H1 (cell line): ENCODE measurements around the gene ABI1. TPM values are rescaled to one million over a fixed set of nuclear protein-coding genes. Genes with fewer than 3 reads are reported as not detected.

ENCODE experiments used
- CTCF ChIA-PET: fragments of 300-600 bp; sonication (Branson Sonifier 250); formaldehyde crosslinking; loops from one replicate; lab custom pipeline; 2021; ENCODE audit not compliant: partially characterized antibody; lab: Charles Lee
- POLR2A ChIA-PET: fragments of 300-600 bp; sonication (Branson Sonifier 250); formaldehyde crosslinking; loops from one replicate; lab custom pipeline; 2021; ENCODE audit warnings: inconsistent platforms; ENCODE audit not compliant: partially characterized antibody; lab: Charles Lee
- DNase-seq, 2 experiments: peaks; one replicate each; pipeline versions ENCODE4 v3.0.0 to v3.0.0-alpha.2; 2010 to 2022; ENCODE audit warnings: low spot score in 2 of 2, low read depth in 1 of 2, mixed read lengths in 1 of 2
- FAIRE-seq: peaks from 2 replicates; lab custom pipeline; 2011; peaks lifted over from hg19 to GRCh38; lab: Jason Lieb, UNC
- H2AFZ ChIP-seq: 2 replicates; pipeline ENCODE4 v1.8.1; 2012; ENCODE audit warnings: low read length, inconsistent platforms
- H2AK5ac ChIP-seq: 2 replicates; pipeline ENCODE4 v1.6.1; 2013; ENCODE audit warnings: low read depth, low read length
- H2BK120ac ChIP-seq: replicated peaks from 2 replicates; pipeline ENCODE3; 2013; ENCODE audit warnings: low read depth, low read length, inconsistent platforms
- H2BK12ac ChIP-seq: 2 replicates; pipeline ENCODE4 v1.6.1; 2013; ENCODE audit warnings: low read depth, low read length
- H2BK15ac ChIP-seq: 2 replicates; pipeline ENCODE4 v1.6.1; 2013; ENCODE audit warnings: low read length
- H2BK20ac ChIP-seq: 2 replicates; pipeline ENCODE4 v1.6.1; 2013; ENCODE audit warnings: low read length
- H2BK5ac ChIP-seq: 2 replicates; pipeline ENCODE4 v1.6.1; 2013; ENCODE audit warnings: low read depth, low read length
- H3K14ac ChIP-seq: 2 replicates; pipeline ENCODE4 v1.6.1; 2013; ENCODE audit warnings: inconsistent platforms; ENCODE audit not compliant: insufficient read length
- H3K18ac ChIP-seq: 2 replicates; pipeline ENCODE4 v1.6.1; 2013; ENCODE audit warnings: low read length; ENCODE audit errors: extremely low read depth
- H3K23ac ChIP-seq: 2 replicates; pipeline ENCODE4 v1.6.1; 2013; ENCODE audit warnings: inconsistent platforms; ENCODE audit not compliant: insufficient read length
- H3K23me2 ChIP-seq: 2 replicates; pipeline ENCODE4 v1.6.1; 2013; ENCODE audit warnings: low read depth, low read length
- H3K27ac ChIP-seq: 2 replicates; pipeline ENCODE4 v1.6.1; 2011; ENCODE audit warnings: low read depth, low read length, inconsistent platforms
- H3K27me3 ChIP-seq, 4 experiments: replicated peaks in 1 of 4; 1 replicate in 1 of 4; 2 replicates in 3 of 4; pipeline versions ENCODE4 v1.6.1 to v1.8.1; 2011 to 2013; ENCODE audit warnings: low read length in 3 of 4, mild to moderate bottlenecking in 3 of 4, inconsistent platforms in 2 of 4, mixed read lengths in 2 of 4, moderate library complexity in 1 of 4; ENCODE audit not compliant: control insufficient read depth in 3 of 4, insufficient read depth in 3 of 4; ENCODE audit errors: extremely low read depth in 1 of 4
- H3K36me3 ChIP-seq, 4 experiments: 2 replicates each; pipeline versions ENCODE4 v1.6.1 to v1.8.1; 2011 to 2013; ENCODE audit warnings: mild to moderate bottlenecking in 4 of 4, low read length in 3 of 4, moderate library complexity in 2 of 4, control low read depth in 1 of 4, inconsistent platforms in 1 of 4; ENCODE audit not compliant: insufficient read depth in 4 of 4, control insufficient read depth in 2 of 4
- H3K4ac ChIP-seq: replicated peaks from 2 replicates; pipeline ENCODE3; 2013; ENCODE audit warnings: low read length, low read depth, mixed read lengths, inconsistent platforms; ENCODE audit not compliant: insufficient read length
- H3K4me1 ChIP-seq, 4 experiments: replicated peaks in 1 of 4; 1 replicate in 1 of 4; 2 replicates in 3 of 4; pipeline versions ENCODE4 v1.6.1 to v1.8.1; 2011 to 2013; ENCODE audit warnings: low read length in 3 of 4, inconsistent platforms in 2 of 4, mixed read lengths in 1 of 4; ENCODE audit not compliant: insufficient read depth in 4 of 4, control insufficient read depth in 3 of 4
- H3K4me2 ChIP-seq, 2 experiments: 2 replicates each; pipeline versions ENCODE4 v1.6.1 to v1.8.1; 2011 to 2013; ENCODE audit warnings: low read depth in 2 of 2, low read length in 2 of 2, control low read depth in 1 of 2, inconsistent platforms in 1 of 2, mild to moderate bottlenecking in 1 of 2; ENCODE audit not compliant: insufficient read depth in 1 of 2
- H3K4me3 ChIP-seq, 4 experiments: fragments of 200-600, 300-600 bp in 1 of 4; sonication (generic), shearing (Covaris generic), sonication (Bioruptor Twin) in 1 of 4; 2 replicates each; pipeline versions ENCODE4 v1.5.1 to v1.8.1; 2011 to 2016; ENCODE audit warnings: low read length in 4 of 4, low read depth in 3 of 4, control low read depth in 2 of 4, inconsistent platforms in 2 of 4, mild to moderate bottlenecking in 2 of 4, mixed read lengths in 1 of 4, moderate library complexity in 1 of 4; ENCODE audit not compliant: insufficient read depth in 2 of 4; ENCODE audit errors: extremely low read depth in 1 of 4
- H3K56ac ChIP-seq: replicated peaks from 2 replicates; pipeline ENCODE3; 2013; ENCODE audit warnings: low read depth, mild to moderate bottlenecking, mixed read lengths, low read length, inconsistent platforms; ENCODE audit not compliant: insufficient read length
- H3K79me1 ChIP-seq: 2 replicates; pipeline ENCODE4 v1.6.1; 2013; ENCODE audit warnings: low read depth, low read length, control low read depth
- H3K79me2 ChIP-seq, 2 experiments: 2 replicates each; pipeline versions ENCODE4 v1.6.1 to v1.8.1; 2012 to 2013; ENCODE audit warnings: low read length in 2 of 2, mild to moderate bottlenecking in 2 of 2, inconsistent platforms in 1 of 2; ENCODE audit not compliant: insufficient read depth in 2 of 2, control insufficient read depth in 1 of 2
- H3K9ac ChIP-seq, 4 experiments: replicated peaks in 1 of 4; 1 replicate in 1 of 4; 2 replicates in 3 of 4; pipeline versions ENCODE4 v1.6.1 to v1.8.1; 2011 to 2013; ENCODE audit warnings: low read depth in 3 of 4, low read length in 3 of 4, control low read depth in 2 of 4, mild to moderate bottlenecking in 2 of 4, moderate library complexity in 2 of 4, inconsistent platforms in 1 of 4; ENCODE audit errors: extremely low read depth in 1 of 4
- H3K9me3 ChIP-seq, 2 experiments: 2 replicates each; pipeline versions ENCODE4 v1.6.1 to v1.8.1; 2012 to 2013; ENCODE audit warnings: mild to moderate bottlenecking in 2 of 2, moderate library complexity in 2 of 2, control low read depth in 1 of 2, inconsistent platforms in 1 of 2, low read depth in 1 of 2, low read length in 1 of 2, mixed read lengths in 1 of 2; ENCODE audit not compliant: insufficient read depth in 2 of 2
- H4K20me1 ChIP-seq, 2 experiments: replicated peaks in 1 of 2; 2 replicates each; pipeline versions ENCODE3 to v1.8.1; 2011 to 2013; ENCODE audit warnings: inconsistent platforms in 2 of 2, low read length in 2 of 2, mild to moderate bottlenecking in 1 of 2; ENCODE audit not compliant: insufficient read depth in 2 of 2, control insufficient read depth in 1 of 2
- H4K5ac ChIP-seq: 2 replicates; pipeline ENCODE4 v1.6.1; 2013; ENCODE audit warnings: low read length, low read depth, mixed read lengths, inconsistent platforms; ENCODE audit not compliant: insufficient read length
- H4K8ac ChIP-seq: 2 replicates; pipeline ENCODE4 v1.8.0; 2013; ENCODE audit warnings: mild to moderate bottlenecking, moderate library complexity, low read length, inconsistent platforms; ENCODE audit not compliant: insufficient read depth; ENCODE audit errors: extremely low read depth
- H4K91ac ChIP-seq: replicated peaks from 2 replicates; pipeline ENCODE3; 2013; ENCODE audit warnings: low read length, mixed read lengths, inconsistent platforms; ENCODE audit not compliant: insufficient read length
- CHD2 ChIP-seq: IDR thresholded peaks from 2 replicates; pipeline ENCODE4 v1.6.1; 2012; ENCODE audit warnings: low read length, improper control_type of control experiment
- JUN ChIP-seq: IDR thresholded peaks from 2 replicates; pipeline ENCODE4 v1.6.1; 2011; ENCODE audit warnings: low read depth, mild to moderate bottlenecking, improper control_type of control experiment, low read length
- NRF1 ChIP-seq: IDR thresholded peaks from 2 replicates; pipeline ENCODE4 v1.6.1; 2011; ENCODE audit warnings: mild to moderate bottlenecking, low read depth, low read length, improper control_type of control experiment
- POLR2AphosphoS5 ChIP-seq: IDR thresholded peaks from 2 replicates; pipeline ENCODE4 v1.6.1; 2011; ENCODE audit warnings: low read depth, low read length
- POU5F1 ChIP-seq: IDR thresholded peaks from 2 replicates; pipeline ENCODE4 v1.6.1; 2011; ENCODE audit warnings: low read depth, mild to moderate bottlenecking, low read length, moderate library complexity
- RAD21 ChIP-seq, 2 experiments: IDR thresholded peaks in 1 of 2; conservative IDR thresholded peaks in 1 of 2; 2 replicates each; pipeline ENCODE4 v1.6.1; 2011; ENCODE audit warnings: low read depth in 2 of 2, low read length in 2 of 2, improper control_type of control experiment in 1 of 2, inconsistent platforms in 1 of 2, mild to moderate bottlenecking in 1 of 2, moderate library complexity in 1 of 2
- RFX5 ChIP-seq: IDR thresholded peaks from 2 replicates; pipeline ENCODE4 v1.6.1; 2011; ENCODE audit warnings: low read depth, low read length, improper control_type of control experiment, borderline replicate concordance
- SAP30 ChIP-seq: fragments of 300-600 bp; sonication (generic); IDR thresholded peaks from 2 replicates; pipeline ENCODE4 v1.7.1; 2012; ENCODE audit warnings: low read length, moderate library complexity, mild to moderate bottlenecking, inconsistent platforms; ENCODE audit not compliant: insufficient read depth, insufficient replicate concordance
- SIRT6 ChIP-seq: IDR thresholded peaks from one replicate; pipeline ENCODE4 v1.7.1; 2012; ENCODE audit warnings: low read length, inconsistent platforms
- SIX5 ChIP-seq: IDR thresholded peaks from 2 replicates; pipeline ENCODE4 v1.6.1; 2011; ENCODE audit warnings: mild to moderate bottlenecking, low read depth, low read length
- TBP ChIP-seq: IDR thresholded peaks from 2 replicates; pipeline ENCODE4 v1.6.1; 2011; ENCODE audit warnings: low read depth, low read length, improper control_type of control experiment
- TCF12 ChIP-seq: IDR thresholded peaks from 2 replicates; pipeline ENCODE4 v1.6.1; 2011; ENCODE audit warnings: low read depth, mild to moderate bottlenecking, low read length
- TEAD4 ChIP-seq: IDR thresholded peaks from 2 replicates; pipeline ENCODE4 v1.6.1; 2012; ENCODE audit warnings: low read depth, low read length, inconsistent platforms, mixed read lengths
- WGBS, 2 experiments: shearing (Covaris generic) in 1 of 2; methylation state at CpG; one replicate each; pipeline versions ENCODE4 v1.1.6 to v1.1.7; 2013 to 2015; ENCODE audit warnings: low lambda C conversion rate in 2 of 2, mixed read lengths in 2 of 2, inconsistent platforms in 1 of 2, low coverage in 1 of 2, missing lambda C conversion rate in 1 of 2; ENCODE audit not compliant: insufficient replicate concordance in 2 of 2, insufficient coverage in 1 of 2, insufficient read length in 1 of 2; ENCODE audit errors: extremely low coverage in 1 of 2, missing lambda C conversion rate in 1 of 2; 5-methylcytosine and 5-hydroxymethylcytosine counted together
- polyA plus RNA-seq, 7 experiments: library from polyadenylated mRNA; depleted of rRNA in 3 of 7; stranded (reverse) in 5 of 7; unstranded in 2 of 7; fragments of >200 nt in 5 of 7; fragments of 200-250 nt in 2 of 7; gene quantifications; 1 replicate in 5 of 7; 2 replicates in 1 of 7; 4 replicates in 1 of 7; pipeline versions ENCODE4 v1.2.1 to v1.2.3, GENCODE V29; 2011 to 2013; ENCODE audit warnings: missing spikeins in 2 of 7, mixed read lengths in 2 of 7
- total RNA-seq: library from RNA; stranded (reverse); fragmentation: NEBNext Ultra II Directional; extraction: Animal tissue kit (Norgen Biotek cat#: 25700); gene quantifications from 2 replicates; pipeline ENCODE4 v1.2.1, GENCODE V29; 2021
- TF ChIP-seq, protein P1 (sequence below): IDR thresholded peaks from 2 replicates; pipeline ENCODE4 v1.6.1; 2011; ENCODE audit warnings: low read length, improper control_type of control experiment

The ABI1 gene
- total and polyA plus RNA-seq, 2 of the 8 experiments (the other 6 are each of a cell fraction or from before 2014, with no cell fraction given) = 35.4 to 37.0 TPM

- POLR2A ChIA-PET = no interaction called here
- no peak for FAIRE-seq
- TF ChIP-seq NRF1 (no peak), JUN (no peak), RAD21 (IDR thresholded peaks at IDR 0.05 in 1 of 2, conservative IDR thresholded peaks at IDR 0.05 in 1 of 2; ENCODE audit: low read depth in 2 of 2, low read length in 2 of 2) (no peak), SIX5 (no peak), TEAD4 (no peak), RFX5 (no peak), CHD2 (no peak), TCF12 (no peak), POU5F1 (no peak), SIRT6 (no peak), SAP30 (no peak), TBP (no peak), POLR2AphosphoS5 (no peak)
- TF ChIP-seq, protein P1, sequence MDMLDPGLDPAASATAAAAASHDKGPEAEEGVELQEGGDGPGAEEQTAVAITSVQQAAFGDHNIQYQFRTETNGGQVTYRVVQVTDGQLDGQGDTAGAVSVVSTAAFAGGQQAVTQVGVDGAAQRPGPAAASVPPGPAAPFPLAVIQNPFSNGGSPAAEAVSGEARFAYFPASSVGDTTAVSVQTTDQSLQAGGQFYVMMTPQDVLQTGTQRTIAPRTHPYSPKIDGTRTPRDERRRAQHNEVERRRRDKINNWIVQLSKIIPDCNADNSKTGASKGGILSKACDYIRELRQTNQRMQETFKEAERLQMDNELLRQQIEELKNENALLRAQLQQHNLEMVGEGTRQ = no peak
Measured at GRCh38 chr10:26698909-26699308, 161.8 kb downstream of the ABI1 start.

More at GRCh38 chr10:26698909-26699308, 161.8 kb downstream of the ABI1 start:
- no peak overlapping the region for H2AFZ ChIP-seq
- H2BK12ac ChIP-seq = no peak overlapping the region
- no peak overlapping the region for H2BK15ac ChIP-seq
- H3K9me3 ChIP-seq = no peaks in the 10 kb centered on the region
- H3K9ac ChIP-seq = no peak overlapping the region
- no peak overlapping the region for H3K23ac ChIP-seq
- H3K4me1 ChIP-seq = peaks cover 0 to 2% (median 1%) of the 10 kb centered on the region in 4 experiments; a peak in 2 of 7 replicates
- H4K91ac ChIP-seq = no peak overlapping the region
- H3K79me2 ChIP-seq = peaks cover 8 to 54% of the 10 kb centered on the region in 2 experiments
- no peaks in the 10 kb centered on the region for H3K27me3 ChIP-seq
- H4K8ac ChIP-seq = no peak overlapping the region
- peaks cover 0 to 9% (median 0%) of the 10 kb centered on the region in 4 experiments; a peak in 2 of 8 replicates for H3K36me3 ChIP-seq
- no peak overlapping the region for H3K56ac ChIP-seq
- no peak overlapping the region for H3K18ac ChIP-seq
- no peak overlapping the region for H2BK120ac ChIP-seq
- H2AK5ac ChIP-seq = no peak overlapping the region
- no peak overlapping the region for H3K4ac ChIP-seq
- H2BK5ac ChIP-seq = no peak overlapping the region
- no peak overlapping the region for H3K14ac ChIP-seq
- H3K4me2 ChIP-seq = peak overlapping the region; percentile 88 to 93; a peak in 3 of 4 replicates
- peaks cover 8% of the 10 kb centered on the region; the same call in 1 of the 2 replicates for H3K23me2 ChIP-seq
- no peak overlapping the region for H2BK20ac ChIP-seq
- peaks cover 10% of the 10 kb centered on the region for H3K79me1 ChIP-seq
- H3K4me3 ChIP-seq = peak overlapping the region; percentile 8 to 95 (median 86); a peak in 4 of 8 replicates
- CTCF ChIA-PET = no interaction called here
- DNase-seq = no peak
- no peaks in the 10 kb centered on the region for H4K20me1 ChIP-seq
- no peak overlapping the region for H4K5ac ChIP-seq
- no peak overlapping the region for H3K27ac ChIP-seq
- 79% methylated on average over 2 of the region's 2 CpGs; no CpG with 5 or more reads in 1 of the 2 experiments for whole genome bisulfite sequencing, 2 experiments
